ENCODE measurements around the gene SRPRB. TPM values are rescaled to one million over a fixed set of nuclear protein-coding genes. Genes with fewer than 3 reads are reported as not detected.

The SRPRB gene
- polyA plus RNA-seq, 2 of the 4 experiments (the other 2 are of a cell fraction) = 41.9 to 64.6 TPM

GRCh38 chr3:133834621-133835417 lies 29.2 kb downstream of the SRPRB start:
- no peaks in the 10 kb centered on the region for H3K9me3 ChIP-seq
- no peaks in the 10 kb centered on the region for H3K4me1 ChIP-seq
- no peak for TF ChIP-seq JUN (IDR thresholded peaks at IDR 0.05)
- no peak for TF ChIP-seq MYC (IDR thresholded peaks at IDR 0.05; ENCODE audit: borderline replicate concordance, low read length)
- TF ChIP-seq SMC3 (IDR thresholded peaks at IDR 0.05) = no peak
- TF ChIP-seq JUNB (IDR thresholded peaks at IDR 0.05) = no peak
- TF ChIP-seq FOXS1 (CRISPR knock-in tag; IDR thresholded peaks at IDR 0.05) = no peak
- TF ChIP-seq ZNF302 (CRISPR knock-in tag; IDR thresholded peaks at IDR 0.05) = no peak
- TF ChIP-seq, protein P1, sequence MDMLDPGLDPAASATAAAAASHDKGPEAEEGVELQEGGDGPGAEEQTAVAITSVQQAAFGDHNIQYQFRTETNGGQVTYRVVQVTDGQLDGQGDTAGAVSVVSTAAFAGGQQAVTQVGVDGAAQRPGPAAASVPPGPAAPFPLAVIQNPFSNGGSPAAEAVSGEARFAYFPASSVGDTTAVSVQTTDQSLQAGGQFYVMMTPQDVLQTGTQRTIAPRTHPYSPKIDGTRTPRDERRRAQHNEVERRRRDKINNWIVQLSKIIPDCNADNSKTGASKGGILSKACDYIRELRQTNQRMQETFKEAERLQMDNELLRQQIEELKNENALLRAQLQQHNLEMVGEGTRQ (IDR thresholded peaks at IDR 0.05) = no peak
- TF ChIP-seq ELK1 (IDR thresholded peaks at IDR 0.05; ENCODE audit: low read depth, low read length) = no peak
- no peak for TF ChIP-seq HDAC2 (IDR thresholded peaks at IDR 0.05)
- TF ChIP-seq EHMT2 (IDR thresholded peaks at IDR 0.05; ENCODE audit: low read depth) = no peak
- no peak for TF ChIP-seq NR3C1 (IDR thresholded peaks at IDR 0.05)
- no peak for TF ChIP-seq HMGXB4 (CRISPR knock-in tag; IDR thresholded peaks at IDR 0.05; ENCODE audit: borderline replicate concordance)
- no peak for TF ChIP-seq PHF8 (IDR thresholded peaks at IDR 0.05; ENCODE audit: borderline replicate concordance, low read depth)
- TF ChIP-seq HOXB5 (CRISPR knock-in tag; IDR thresholded peaks at IDR 0.05) = no peak
- no peak for TF ChIP-seq EHF (CRISPR knock-in tag; IDR thresholded peaks at IDR 0.05)
- TF ChIP-seq CBX8 (IDR thresholded peaks at IDR 0.05) = no peak
- TF ChIP-seq CTCF (IDR thresholded peaks at IDR 0.05) = no peak
- TF ChIP-seq BCL3 (IDR thresholded peaks at IDR 0.05) = no peak
- no peak overlapping the region for H3K4me2 ChIP-seq
- ChIA-PET CTCF (interaction anchor here (1.8 kb wide), 1 partner anchor 93 kb away, joined by 4 read pairs; no protein-coding TSS in a partner anchor), POLR2A (no interaction called here)
- no peak for FAIRE-seq
- H3K4me3 ChIP-seq = no peak overlapping the region
- ATAC-seq = no peak
- WGBS (ENCODE audit: missing lambda C conversion rate) = 85% methylated on average over 11 of the region's 14 CpGs
- H3K27ac ChIP-seq = no peak overlapping the region
- DNase-seq (ENCODE audit: low read depth in 1 of 2, low spot score in 1 of 2) = no peak

DNA sequence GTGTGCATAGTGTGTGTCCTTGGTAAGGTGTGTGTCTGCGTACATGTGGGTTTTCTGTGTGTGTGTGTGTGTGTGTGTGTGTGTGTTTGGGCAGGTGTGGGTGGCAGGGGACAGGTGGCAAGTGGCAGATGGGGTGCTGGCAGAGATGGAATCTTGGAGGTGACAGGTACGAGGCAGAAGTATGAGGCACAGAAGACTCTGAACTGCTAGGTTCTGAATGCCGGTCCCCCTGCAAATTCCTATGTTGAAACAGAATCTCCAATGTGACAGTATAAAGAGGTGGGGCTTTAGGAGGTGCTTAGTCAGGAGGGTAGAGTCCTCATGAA lies 29.8 kb downstream of the SRPRB start:
- H3K4me1 ChIP-seq = no peaks in the 10 kb centered on the region
- ChIA-PET POLR2A (no interaction called here), CTCF (no interaction called here)
- 77% methylated on average over 3 of the region's 3 CpGs for WGBS (ENCODE audit: missing lambda C conversion rate)
- no peak for FAIRE-seq
- H3K4me2 ChIP-seq = no peak overlapping the region
- no peak for ATAC-seq
- TF ChIP-seq BCL3 (IDR thresholded peaks at IDR 0.05) (no peak), POLR2A (IDR thresholded peaks at IDR 0.05; ENCODE audit: low read length) (no peak), POLR2AphosphoS2 (conservative IDR thresholded peaks at IDR 0.05; ENCODE audit: low read length) (no peak), RFX5 (IDR thresholded peaks at IDR 0.05) (no peak), KDM1A (IDR thresholded peaks at IDR 0.05; ENCODE audit: low read depth) (no peak), CEBPB (IDR thresholded peaks at IDR 0.05) (no peak), RCOR1 (IDR thresholded peaks at IDR 0.05; ENCODE audit: low read depth, low read length) (no peak), ZC3H11A (IDR thresholded peaks at IDR 0.05) (no peak), ESRRA (IDR thresholded peaks at IDR 0.05; ENCODE audit: borderline replicate concordance, low read length) (no peak), PHF8 (IDR thresholded peaks at IDR 0.05; ENCODE audit: borderline replicate concordance, low read depth) (no peak), TFCP2L1 (CRISPR knock-in tag; IDR thresholded peaks at IDR 0.05) (no peak), NFE2L2 (conservative IDR thresholded peaks at IDR 0.05; ENCODE audit: low read length) (no peak), SMC3 (IDR thresholded peaks at IDR 0.05) (no peak), GATA3 (IDR thresholded peaks at IDR 0.05; ENCODE audit: borderline replicate concordance) (no peak), MAFK (IDR thresholded peaks at IDR 0.05; ENCODE audit: partially characterized antibody) (no peak), FOSB (CRISPR knock-in tag; IDR thresholded peaks at IDR 0.05) (no peak)
- TF ChIP-seq, protein P1 (IDR thresholded peaks at IDR 0.05) = no peak
- H3K9me3 ChIP-seq = no peaks in the 10 kb centered on the region
- no peak overlapping the region for H3K27ac ChIP-seq
- no peak overlapping the region for H3K4me3 ChIP-seq
- DNase-seq (ENCODE audit: low read depth in 1 of 2, low spot score in 1 of 2) = no peak

Data from A549 (cell line).